GM18498 (cell line): ENCODE measurements around the gene AIG1.

Experiments
- ATAC-seq: cut with Tn5 transposase; IDR thresholded peaks from one replicate; pipeline ENCODE4 v1.9.1; 2021; ENCODE audit warnings: mild to moderate bottlenecking, moderate library complexity; ENCODE audit not compliant: unreplicated experiment

AIG1 gene

GRCh38 chr6:143192766-143193165 is 132.1 kb downstream of the AIG1 start:
- no peak for ATAC-seq

- ATAC-seq: no peak
Observed at GRCh38 chr6:143193571-143194094, 132.9 kb downstream of the AIG1 start.

- ATAC-seq: no peak
Observed at GRCh38 chr6:143194095-143194589, 133.5 kb downstream of the AIG1 start.

GRCh38 chr6:143195349-143195845 is 134.7 kb downstream of the AIG1 start:
- no peak for ATAC-seq

GRCh38 chr6:143196525-143197225 is 136.0 kb downstream of the AIG1 start:
- ATAC-seq: no peak

- no peak for ATAC-seq
Observed at GRCh38 chr6:143197377-143197776, 136.7 kb downstream of the AIG1 start.

GRCh38 chr6:143198312-143198711 is 137.6 kb downstream of the AIG1 start:
- ATAC-seq: no peak

- no peak for ATAC-seq
Observed at GRCh38 chr6:143199291-143199690, 138.6 kb downstream of the AIG1 start.

- no peak for ATAC-seq
Observed at GRCh38 chr6:143200167-143200770, 139.6 kb downstream of the AIG1 start.

GRCh38 chr6:143204045-143204444 is 143.4 kb downstream of the AIG1 start:
- no peak for ATAC-seq

- no peak for ATAC-seq
Observed at GRCh38 chr6:143205131-143205535, 144.4 kb downstream of the AIG1 start.

- ATAC-seq: no peak
Observed at GRCh38 chr6:143205585-143205984, 144.9 kb downstream of the AIG1 start.

GRCh38 chr6:143205991-143206390 is 145.3 kb downstream of the AIG1 start:
- ATAC-seq: no peak

- ATAC-seq: no peak
Observed at GRCh38 chr6:143206550-143206949, 145.9 kb downstream of the AIG1 start.

GRCh38 chr6:143210420-143210819 is 149.7 kb downstream of the AIG1 start:
- no peak for ATAC-seq

- ATAC-seq: no peak
Observed at GRCh38 chr6:143213859-143214376, 153.2 kb downstream of the AIG1 start.

GRCh38 chr6:143215363-143215762 is 154.7 kb downstream of the AIG1 start:
- no peak for ATAC-seq

- no peak for ATAC-seq
Observed at GRCh38 chr6:143215771-143216170, 155.1 kb downstream of the AIG1 start.

- ATAC-seq: no peak
Observed at GRCh38 chr6:143218233-143218632, 157.5 kb downstream of the AIG1 start.

GRCh38 chr6:143221698-143222097 is 161.0 kb downstream of the AIG1 start:
- ATAC-seq: no peak

- ATAC-seq: no peak
Observed at GRCh38 chr6:143222310-143222709, 161.6 kb downstream of the AIG1 start.

GRCh38 chr6:143222801-143223231 is 162.1 kb downstream of the AIG1 start:
- ATAC-seq: no peak
